GM12878 (cell line): ENCODE measurements around the gene LIN7C. TPM values are rescaled to one million over a fixed set of nuclear protein-coding genes. Genes with fewer than 3 reads are reported as not detected.

Experiments
- ATAC-seq: fragments of 200-7000 bp; cut with Tn5 transposase; 3 replicates; pipeline ENCODE4 v1.9.1; 2020; ENCODE audit warnings: mild to moderate bottlenecking, moderate library complexity
- BruUV-seq: library from RNA; stranded (reverse); fragments of 400-500 nt; replicated peaks from 2 replicates; lab custom pipeline; 2021; lab: Mats Ljungman, UMichigan
- CTCF ChIA-PET: fragments of 300-600 bp; sonication (Branson Sonifier 250); formaldehyde crosslinking; extraction: SDS; loops from one replicate; lab custom pipeline; 2021; ENCODE audit warnings: inconsistent platforms; lab: Yijun Ruan, JAX
- POLR2A ChIA-PET: fragments of 350-600 bp; formaldehyde crosslinking; extraction: SDS; loops from one replicate; lab custom pipeline; 2021; ENCODE audit warnings: inconsistent platforms; lab: Charles Lee
- RAD21 ChIA-PET: fragments of 300-600 bp; sonication (Branson Sonifier 250); formaldehyde crosslinking; loops from one replicate; lab custom pipeline; 2023; ENCODE audit warnings: antibody characterized with exemption; ENCODE audit not compliant: unreplicated experiment; lab: Charles Lee
- SMC1A ChIA-PET: fragments of 300-600 bp; sonication (Branson Sonifier 250); formaldehyde crosslinking; loops from one replicate; lab custom pipeline; 2023; ENCODE audit not compliant: unreplicated experiment, uncharacterized antibody; lab: Charles Lee
- DNase-seq: peaks from one replicate; pipeline ENCODE4 v3.0.0-alpha.2; 2011; ENCODE audit warnings: low read depth, low spot score
- FAIRE-seq: peaks from 3 replicates; lab custom pipeline; 2011; peaks lifted over from hg19 to GRCh38; lab: Jason Lieb, UNC
- H2AFZ ChIP-seq: 2 replicates; pipeline ENCODE4 v1.6.0; 2011; ENCODE audit warnings: low read depth, low read length, control low read depth; ENCODE audit not compliant: control insufficient read depth
- H3K27ac ChIP-seq: 2 replicates; pipeline ENCODE4 v1.5.1; 2011; ENCODE audit warnings: control low read depth; ENCODE audit not compliant: control insufficient read depth, insufficient read depth
- H3K27me3 ChIP-seq, 2 experiments: replicated peaks in 1 of 2; 2 replicates each; pipeline versions ENCODE4 v1.6.0 to v1.6.1; 2011; ENCODE audit warnings: low read length in 1 of 2; ENCODE audit not compliant: control insufficient read depth in 2 of 2, insufficient read depth in 2 of 2
- H3K36me3 ChIP-seq, 2 experiments: 2 replicates each; pipeline ENCODE4 v1.5.1; 2011; ENCODE audit warnings: low read length in 1 of 2; ENCODE audit not compliant: control insufficient read depth in 2 of 2, insufficient read depth in 2 of 2
- H3K4me1 ChIP-seq: 2 replicates; pipeline ENCODE4 v1.6.1; 2011; ENCODE audit warnings: mild to moderate bottlenecking, low read length, moderate library complexity, mixed read lengths; ENCODE audit not compliant: control insufficient read depth, insufficient read depth
- H3K4me2 ChIP-seq: 2 replicates; pipeline ENCODE4 v1.6.0; 2011; ENCODE audit warnings: control low read depth; ENCODE audit not compliant: control insufficient read depth, insufficient read depth
- H3K4me3 ChIP-seq: fragments of 200-600 bp; sonication (generic); 2 replicates; pipeline ENCODE4 v1.5.1; 2016
- H3K79me2 ChIP-seq: 2 replicates; pipeline ENCODE4 v1.6.0; 2011; ENCODE audit warnings: low read length; ENCODE audit not compliant: control insufficient read depth, insufficient read depth
- H3K9ac ChIP-seq: 2 replicates; pipeline ENCODE4 v1.8.0; 2011; ENCODE audit warnings: low read length, control low read depth, mixed read lengths; ENCODE audit not compliant: control insufficient read depth, insufficient read depth
- H3K9me3 ChIP-seq: replicated peaks from 3 replicates; pipeline ENCODE4 v1.5.1; 2011; ENCODE audit warnings: mild to moderate bottlenecking, low read length; ENCODE audit not compliant: control insufficient read depth, insufficient read depth
- H4K20me1 ChIP-seq: 2 replicates; pipeline ENCODE4 v1.6.0; 2011; ENCODE audit not compliant: control insufficient read depth, insufficient read depth
- BACH1 ChIP-seq: fragments of 450-650 bp; IDR thresholded peaks from 2 replicates; pipeline ENCODE4 v1.6.1; 2017; ENCODE audit warnings: mild to moderate bottlenecking, borderline replicate concordance
- BCL11A ChIP-seq: IDR thresholded peaks from 2 replicates; pipeline ENCODE4 v1.6.1; 2011; ENCODE audit warnings: low read depth, low read length
- CEBPB ChIP-seq, 2 experiments: fragments of 150-350 bp in 1 of 2; IDR thresholded peaks; 2 replicates each; pipeline ENCODE4 v1.6.1; 2012 to 2014; ENCODE audit warnings: low read depth in 2 of 2, low read length in 2 of 2, borderline replicate concordance in 1 of 2, inconsistent platforms in 1 of 2
- CUX1 ChIP-seq: IDR thresholded peaks from 2 replicates; pipeline ENCODE4 v1.6.1; 2012; ENCODE audit warnings: improper control_type of control experiment, low read depth, low read length; ENCODE audit not compliant: insufficient replicate concordance
- MLLT1 ChIP-seq: fragments of 450-650 bp; IDR thresholded peaks from 2 replicates; pipeline ENCODE4 v1.6.1; 2016; ENCODE audit warnings: mild to moderate bottlenecking
- NRF1 ChIP-seq: conservative IDR thresholded peaks from 2 replicates; pipeline ENCODE4 v1.6.1; 2011; ENCODE audit warnings: mild to moderate bottlenecking, low read depth, low read length, improper control_type of control experiment
- POLR2AphosphoS2 ChIP-seq: IDR thresholded peaks from 2 replicates; pipeline ENCODE4 v1.6.1; 2011; ENCODE audit warnings: low read depth, mild to moderate bottlenecking, low read length, improper control_type of control experiment, moderate library complexity
- SMC3 ChIP-seq: IDR thresholded peaks from 2 replicates; pipeline ENCODE4 v1.6.1; 2011; ENCODE audit warnings: low read length, improper control_type of control experiment, borderline replicate concordance
- SUPT20H ChIP-seq: IDR thresholded peaks from 2 replicates; pipeline ENCODE4 v1.6.1; 2011; ENCODE audit warnings: low read depth, mild to moderate bottlenecking, low read length, moderate library complexity, borderline replicate concordance; ENCODE audit not compliant: control insufficient read depth
- TBL1XR1 ChIP-seq: IDR thresholded peaks from 2 replicates; pipeline ENCODE4 v1.6.1; 2012; ENCODE audit warnings: low read depth, low read length, improper control_type of control experiment
- ZNF592 ChIP-seq: fragments of 450-650 bp; IDR thresholded peaks from 2 replicates; pipeline ENCODE4 v1.6.1; 2017; ENCODE audit warnings: mild to moderate bottlenecking, moderate library complexity
- WGBS: methylation state at CpG from one replicate; pipeline ENCODE4 v1.1.6; 2016; ENCODE audit warnings: low lambda C conversion rate; ENCODE audit not compliant: insufficient replicate concordance, insufficient coverage; ENCODE audit errors: missing lambda C conversion rate; 5-methylcytosine and 5-hydroxymethylcytosine counted together
- in situ Hi-C: fragments of 300-500 bp; cut with MboI; formaldehyde crosslinking; loops from 9 replicates; pipeline ENCODE4 v1.14.3; 2018; ENCODE audit warnings: mixed read lengths
- intact Hi-C: fragments of 100-400 bp; cut with micrococcal nuclease; formaldehyde crosslinking; loops from one replicate; pipeline ENCODE4 v1.14.2; 2022; ENCODE audit not compliant: unreplicated experiment
- polyA plus RNA-seq, 11 experiments: library from polyadenylated mRNA; depleted of rRNA in 4 of 11; unstranded in 6 of 11; stranded (reverse) in 5 of 11; fragments of >200 nt; fragmentation: Nextera tagmentation in 4 of 11; fragmentation: Illumina TruSeq in 1 of 11; extraction: Ambion mirVana in 4 of 11; extraction: Trizol in 1 of 11; gene quantifications; 1 replicate in 1 of 11; 2 replicates in 10 of 11; pipeline versions ENCODE4 v1.2.1 to v1.2.3, GENCODE V29; 2011 to 2016; ENCODE audit warnings: inconsistent platforms in 2 of 11, missing spikeins in 2 of 11, low read depth in 1 of 11
- total RNA-seq, 4 experiments: library from RNA; depleted of rRNA in 3 of 4; stranded (reverse); fragments of >200 nt in 3 of 4; fragmentation: Illumina TruSeq in 1 of 4; extraction: Trizol in 1 of 4; gene quantifications; 2 replicates each; pipeline versions ENCODE4 v1.2.1 to v1.2.3, GENCODE V29; 2013 to 2021

The LIN7C gene
- total and polyA plus RNA-seq, 10 of the 15 experiments (the other 5 are each of a cell fraction or from before 2014, with no cell fraction given) = 6.0 to 23.7 (median 15.1) TPM

- peak overlapping the region; percentile 34; the same call in 1 of the 2 replicates for H3K9ac ChIP-seq
- BruUV-seq = no TSS peak
- no peak overlapping the region; the same call in 1 of the 2 replicates for H3K27ac ChIP-seq
- ChIA-PET POLR2A (interaction anchor here (0.6 kb wide), 1 partner anchor 294 kb away, joined by 3 read pairs; no protein-coding TSS in a partner anchor), CTCF (interaction anchor here (0.9 to 5.0 kb wide), 3 partner anchors 11 to 22 kb away, joined by 3 to 40 read pairs (median 3); no protein-coding TSS in a partner anchor), RAD21 (no interaction called here), SMC1A (interaction anchor here (0.7 to 1.4 kb wide), 5 partner anchors 13 to 321 kb away, joined by 3 to 5 read pairs (median 3); no protein-coding TSS in a partner anchor)
- H2AFZ ChIP-seq = peak overlapping the region; percentile 15; the same call in 1 of the 2 replicates
- DNase-seq (no peak), ATAC-seq (no peak), FAIRE-seq (no peak)
- peaks cover 4% of the 10 kb centered on the region; the same call in 1 of the 2 replicates for H3K4me1 ChIP-seq
- no peaks in the 10 kb centered on the region for H3K36me3 ChIP-seq
- intact Hi-C loops = loop anchor here (2.0 to 10.0 kb wide), 2 partner anchors 273 to 1827 kb away; no protein-coding TSS in a partner anchor
- no peaks in the 10 kb centered on the region for H3K9me3 ChIP-seq
- peaks cover 39% of the 10 kb centered on the region for H3K79me2 ChIP-seq
- 83% methylated on average over 4 of the region's 4 CpGs for WGBS
- H3K27me3 ChIP-seq = no peaks in the 10 kb centered on the region
- H4K20me1 ChIP-seq = no peaks in the 10 kb centered on the region
- peak overlapping the region; percentile 88 for H3K4me2 ChIP-seq
- H3K4me3 ChIP-seq = peak overlapping the region; percentile 95
- in situ Hi-C loops = no loop called here
- TF ChIP-seq TBL1XR1 (no peak), MLLT1 (no peak), ZNF592 (no peak), SUPT20H (no peak), NRF1 (no peak), BACH1 (no peak), SMC3 (no peak), CEBPB (IDR thresholded peaks at IDR 0.05; ENCODE audit: borderline replicate concordance in 1 of 2, low read depth in 2 of 2, low read length in 2 of 2) (no peak), CUX1 (no peak), BCL11A (no peak), POLR2AphosphoS2 (no peak)
Observed at GRCh38 chr11:27507557-27508322, 1.2 kb upstream of the LIN7C start.
